NCI-H748 (cell line): ENCODE results near the gene HSD3B7.

ENCODE experiments used
- DNase-seq: peaks from one replicate; lab custom pipeline; 2025; ENCODE audit not compliant: unreplicated experiment; lab: John Stamatoyannopoulos, UW

HSD3B7 gene

GRCh38 chr16:30982548-30983288 is 2.3 kb upstream of the HSD3B7 start:
- DNase-seq = no peak

DNA sequence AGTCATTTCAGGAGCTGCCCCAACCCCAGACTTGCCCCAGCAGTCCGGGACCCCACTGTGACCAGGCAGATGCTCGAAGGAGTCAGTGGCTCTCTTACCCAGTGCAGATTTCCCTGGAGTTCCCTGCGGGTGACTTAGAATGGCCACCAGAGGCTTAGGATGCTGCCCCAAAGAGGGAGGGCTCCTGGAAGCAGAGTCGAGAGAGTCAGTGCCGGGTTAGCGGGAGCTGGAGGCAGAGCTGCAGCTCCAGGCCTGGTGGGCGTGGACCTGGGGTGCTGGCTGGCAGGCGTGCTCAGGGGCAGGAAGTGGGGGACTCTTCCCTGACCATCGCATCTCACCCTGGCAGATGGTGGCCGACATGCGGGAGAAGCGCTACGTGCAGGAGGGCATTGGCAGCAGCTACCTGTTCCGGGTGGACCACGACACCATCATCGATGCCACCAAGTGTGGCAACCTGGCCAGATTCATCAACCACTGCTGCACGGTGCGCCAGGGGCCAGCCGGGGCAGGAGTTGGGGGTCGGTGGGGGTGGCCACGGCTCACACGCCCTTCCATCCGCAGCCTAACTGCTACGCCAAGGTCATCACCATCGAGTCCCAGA is 1.6 kb upstream of the HSD3B7 start:
- no peak for DNase-seq

DNA sequence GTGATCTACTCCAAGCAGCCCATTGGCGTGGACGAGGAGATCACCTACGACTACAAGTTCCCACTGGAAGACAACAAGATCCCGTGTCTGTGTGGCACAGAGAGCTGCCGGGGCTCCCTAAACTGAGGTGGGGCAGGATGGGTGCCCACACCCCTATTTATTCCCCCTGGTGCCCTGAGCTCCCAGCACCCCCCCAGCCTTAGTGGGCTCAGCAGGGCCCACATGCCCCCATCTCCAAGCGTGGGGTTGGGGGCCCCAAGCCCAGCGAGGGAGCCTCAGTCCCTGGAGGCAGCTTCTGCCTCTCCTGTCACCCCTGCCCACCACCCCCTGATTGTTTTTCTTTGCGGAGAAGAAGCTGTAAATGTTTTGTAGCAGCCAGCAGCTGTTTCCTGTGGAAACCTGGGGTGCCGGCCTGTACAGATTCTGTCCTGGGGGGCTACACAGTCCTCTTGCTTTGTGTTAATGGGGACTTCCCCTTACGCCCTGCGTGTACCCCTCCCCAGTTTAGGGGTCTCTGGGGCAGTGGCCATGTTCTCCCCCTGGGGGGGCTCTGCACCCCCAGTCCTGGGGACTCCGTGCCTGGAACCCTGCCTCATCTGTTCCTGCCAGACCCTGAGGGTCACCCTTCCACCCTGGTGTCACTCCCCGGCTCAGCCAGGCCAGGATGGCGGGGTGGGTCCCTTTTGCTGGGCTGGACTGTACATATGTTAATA is 953 bp upstream of the HSD3B7 start:
- no peak for DNase-seq

DNA sequence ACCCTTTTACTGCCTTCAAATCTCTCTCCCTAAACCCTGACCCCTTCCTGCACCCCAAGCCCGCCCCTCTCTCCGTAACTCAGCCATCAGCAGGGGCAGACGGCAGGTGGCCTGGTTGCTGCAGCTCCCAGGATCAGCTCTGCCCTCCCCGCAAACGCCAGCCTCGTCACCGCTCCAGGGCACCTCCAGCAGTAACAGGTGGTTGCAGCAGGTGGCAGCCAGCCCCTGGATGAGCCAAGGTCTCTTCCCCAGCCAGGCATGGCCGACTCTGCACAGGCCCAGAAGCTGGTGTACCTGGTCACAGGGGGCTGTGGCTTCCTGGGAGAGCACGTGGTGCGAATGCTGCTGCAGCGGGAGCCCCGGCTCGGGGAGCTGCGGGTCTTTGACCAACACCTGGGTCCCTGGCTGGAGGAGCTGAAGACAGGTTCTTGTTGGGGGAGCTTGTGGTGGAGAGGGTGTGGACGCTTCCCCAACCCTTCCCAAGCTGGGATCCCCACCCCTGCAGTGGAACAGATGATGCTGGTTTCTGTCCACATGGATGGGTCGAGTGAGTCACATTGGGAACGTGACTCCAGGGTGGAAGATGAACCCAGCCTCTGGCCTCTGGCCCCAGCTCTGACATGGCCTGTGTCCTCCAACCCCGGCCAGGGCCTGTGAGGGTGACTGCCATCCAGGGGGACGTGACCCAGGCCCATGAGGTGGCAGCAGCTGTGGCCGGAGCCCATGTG is 558 bp downstream of the HSD3B7 start:
- DNase-seq = peak; percentile 43

GRCh38 chr16:30986129-30986991 is 1.4 kb downstream of the HSD3B7 start:
- DNase-seq = no peak

DNA sequence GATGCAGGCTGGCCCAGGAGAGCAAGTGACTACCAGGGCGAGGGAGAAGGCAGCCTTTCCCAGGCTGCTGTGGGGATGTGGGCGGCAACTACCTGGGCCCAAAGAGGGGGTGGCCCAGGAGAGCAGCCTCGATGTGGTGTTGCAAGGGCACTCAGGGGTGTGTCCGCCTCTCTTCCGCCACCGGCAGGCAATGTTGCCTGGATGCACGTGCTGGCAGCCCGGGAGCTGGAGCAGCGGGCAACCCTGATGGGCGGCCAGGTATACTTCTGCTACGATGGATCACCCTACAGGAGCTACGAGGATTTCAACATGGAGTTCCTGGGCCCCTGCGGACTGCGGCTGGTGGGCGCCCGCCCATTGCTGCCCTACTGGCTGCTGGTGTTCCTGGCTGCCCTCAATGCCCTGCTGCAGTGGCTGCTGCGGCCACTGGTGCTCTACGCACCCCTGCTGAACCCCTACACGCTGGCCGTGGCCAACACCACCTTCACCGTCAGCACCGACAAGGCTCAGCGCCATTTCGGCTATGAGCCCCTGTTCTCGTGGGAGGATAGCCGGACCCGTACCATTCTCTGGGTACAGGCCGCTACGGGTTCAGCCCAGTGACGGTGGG is 2.7 kb downstream of the HSD3B7 start:
- no peak for DNase-seq

DNA sequence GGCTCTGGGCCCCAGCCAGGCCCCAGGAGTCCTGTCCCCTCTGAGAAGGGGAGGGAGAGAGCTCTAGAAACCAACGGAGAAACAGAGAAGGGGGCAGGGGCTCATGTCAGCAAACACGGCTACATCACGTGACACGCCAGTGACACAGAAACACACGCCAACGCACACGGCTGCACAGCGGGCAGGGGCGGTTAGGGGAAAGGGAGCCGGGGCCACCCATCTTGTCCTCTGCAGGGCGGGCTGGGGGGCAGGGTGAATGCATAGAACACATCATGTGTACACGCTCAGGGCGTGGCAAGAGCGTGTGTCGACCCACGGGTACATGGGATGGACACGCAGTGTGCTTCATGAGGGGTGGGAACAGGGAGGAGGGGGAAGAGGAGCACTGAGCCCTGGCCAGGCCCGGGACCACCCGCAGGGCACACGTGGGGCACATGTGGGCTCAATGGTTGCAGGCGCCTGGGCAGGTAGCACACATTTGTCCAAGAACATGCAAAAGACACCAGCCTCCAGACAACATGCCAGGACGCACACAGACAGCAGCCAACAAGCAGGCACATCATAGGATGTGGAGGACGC is 4.6 kb downstream of the HSD3B7 start:
- no peak for DNase-seq

DNA sequence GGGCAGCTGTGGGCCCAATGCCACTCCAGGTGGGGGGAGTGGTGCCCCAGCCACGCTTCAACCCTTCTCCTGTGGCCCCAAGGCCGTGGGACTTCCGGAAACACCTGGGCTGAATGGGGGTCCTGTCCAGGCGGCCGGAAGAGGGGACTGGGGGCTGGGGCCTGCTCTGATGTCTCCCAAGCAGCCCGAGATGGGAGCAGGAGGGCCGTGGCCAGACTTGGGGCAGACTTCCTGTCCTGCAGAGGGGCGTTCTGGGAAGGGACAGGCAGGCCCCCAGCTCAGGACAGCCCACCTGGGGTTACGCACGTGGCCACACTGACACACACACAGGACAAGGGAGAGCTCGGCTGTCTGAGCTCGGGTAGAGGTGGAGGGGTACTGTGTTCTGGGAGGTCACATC is 5.1 kb downstream of the HSD3B7 start:
- DNase-seq = no peak

GRCh38 chr16:30991052-30991451 is 6.0 kb downstream of the HSD3B7 start:
- no peak for DNase-seq

DNA sequence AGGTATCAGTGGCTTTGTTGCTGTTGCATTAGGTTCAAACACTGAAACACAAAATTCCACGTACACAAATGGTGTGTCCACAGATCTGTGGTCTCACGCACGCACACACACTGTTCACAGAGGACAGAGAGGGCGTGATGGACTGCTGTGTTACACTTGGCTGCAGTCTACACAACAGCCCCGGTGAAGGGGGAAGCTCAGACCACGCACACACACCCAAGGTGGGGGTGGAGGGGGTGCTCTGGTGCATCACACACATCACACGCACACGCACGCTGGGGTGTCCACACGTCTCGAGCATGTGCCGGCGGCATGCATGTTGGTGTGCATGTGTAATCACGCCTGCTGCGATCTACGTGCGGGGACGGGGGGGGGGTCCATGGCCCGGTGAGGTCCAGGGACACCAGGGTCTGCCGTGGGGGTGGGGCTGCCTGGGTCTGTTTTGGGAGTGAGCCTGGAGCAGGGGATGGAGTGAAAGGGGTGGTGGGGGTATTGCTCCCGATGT is 7.3 kb downstream of the HSD3B7 start:
- no peak for DNase-seq

DNA sequence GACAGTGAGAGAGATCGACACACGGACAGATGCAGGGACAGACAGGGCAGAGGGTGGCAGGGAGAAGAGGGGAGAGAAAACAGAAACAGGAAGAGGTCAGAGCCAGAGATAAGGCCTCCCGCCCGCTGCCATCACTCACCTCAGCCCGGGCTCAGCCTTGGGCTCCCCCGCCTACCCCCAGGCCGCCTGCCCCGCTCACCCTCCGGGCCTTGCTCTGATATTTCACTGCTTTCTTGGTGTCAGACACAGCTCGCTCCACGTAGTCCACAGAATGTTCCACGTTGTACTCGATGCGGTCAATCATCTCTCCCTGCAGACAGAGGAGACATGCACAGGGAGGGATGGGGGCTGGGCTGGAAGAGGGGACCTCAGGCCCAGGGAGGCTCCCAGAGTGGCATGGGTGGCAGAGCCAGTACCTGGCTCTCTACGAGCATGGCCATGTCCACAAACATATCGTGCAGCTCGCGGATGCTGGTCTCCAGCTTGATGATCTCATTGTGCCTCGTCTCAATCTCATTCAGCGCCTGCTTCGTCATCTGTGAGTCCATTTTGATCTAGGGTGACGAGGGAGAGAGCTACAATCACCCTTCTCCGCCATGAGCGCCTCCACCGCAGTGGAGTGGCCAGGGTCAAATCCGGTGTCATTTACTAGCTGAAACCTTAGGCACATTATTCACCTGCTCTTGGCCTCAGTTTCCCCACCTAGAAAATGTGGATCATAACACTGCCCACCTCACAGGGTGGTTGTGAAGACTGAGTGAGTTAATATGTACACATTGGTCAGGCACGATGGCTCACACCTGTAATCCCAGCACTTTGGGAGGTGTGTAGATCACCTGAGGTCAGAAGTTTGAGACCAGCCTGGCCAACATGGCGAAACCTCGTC is 8.2 kb downstream of the HSD3B7 start:
- DNase-seq = no peak

GRCh38 chr16:30995927-30996323 is 10.9 kb downstream of the HSD3B7 start:
- no peak for DNase-seq

DNA sequence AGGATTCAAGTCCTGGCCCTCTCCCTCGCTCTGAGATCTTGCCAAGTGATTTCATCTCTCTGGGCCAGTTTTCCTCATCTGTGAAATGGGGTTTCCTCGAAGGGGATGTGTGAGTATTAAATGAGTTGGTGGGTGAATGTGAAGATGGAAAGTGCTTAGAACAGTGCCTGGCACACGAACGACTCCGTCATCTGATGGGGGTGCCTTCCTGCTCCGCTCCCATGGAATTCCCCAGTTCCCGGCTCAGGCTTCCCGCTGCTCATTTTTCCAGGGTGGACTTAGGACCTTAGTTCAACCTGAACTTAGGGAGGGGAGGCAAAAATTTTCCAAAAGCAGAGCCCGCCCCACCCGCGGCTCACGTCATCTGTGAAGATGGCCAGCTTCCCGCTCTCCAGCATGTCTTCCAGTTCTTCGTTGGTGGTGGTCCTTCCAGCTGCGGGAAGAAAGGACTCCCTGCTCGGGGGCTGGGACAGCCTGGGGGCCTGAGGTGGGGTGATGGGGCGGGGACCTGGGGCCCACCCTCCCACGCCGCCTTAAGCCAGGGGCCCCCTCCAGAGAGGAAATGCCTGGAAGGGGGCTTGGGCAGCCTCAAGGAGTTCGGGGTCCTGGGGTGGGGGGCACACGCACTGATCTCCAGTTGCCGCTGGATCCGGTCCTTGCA is 11.4 kb downstream of the HSD3B7 start:
- no peak for DNase-seq

DNA sequence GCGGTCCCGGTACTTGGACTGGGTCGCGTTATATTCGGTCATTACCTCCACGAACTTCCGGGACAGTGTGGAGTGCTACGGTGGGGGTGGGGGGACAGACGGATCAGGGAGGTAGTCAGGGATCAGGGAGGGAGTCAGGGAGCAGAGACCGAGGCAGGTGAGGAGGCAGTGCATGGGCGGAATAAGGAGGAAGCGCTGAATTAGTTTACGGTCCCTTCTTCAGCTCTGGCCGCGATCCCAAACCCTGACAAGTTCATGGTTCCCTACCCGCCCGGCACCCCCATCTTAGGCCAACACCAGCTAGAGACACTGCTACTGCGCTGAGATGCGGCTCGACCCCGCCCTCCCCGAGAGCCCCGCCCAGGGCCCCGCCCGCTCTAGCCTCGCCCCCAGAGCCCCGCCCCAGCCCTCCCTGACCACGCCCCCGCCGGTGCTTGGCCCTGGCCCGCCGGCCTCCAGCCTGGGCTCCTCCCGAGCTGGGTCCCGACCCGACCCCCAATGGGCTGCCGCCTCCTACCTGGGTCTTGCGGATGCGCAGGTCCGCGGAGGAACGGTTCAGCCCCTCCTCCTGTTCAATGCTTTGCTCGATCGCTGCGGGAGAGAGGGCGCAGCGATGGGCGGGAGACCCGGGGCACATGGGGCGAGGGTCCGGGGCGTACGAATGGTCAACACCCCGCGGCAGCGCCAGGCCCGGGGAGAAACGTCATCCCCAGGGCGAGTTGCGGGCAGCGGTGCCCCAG is 12.1 kb downstream of the HSD3B7 start:
- DNase-seq = peak; percentile 54

DNA sequence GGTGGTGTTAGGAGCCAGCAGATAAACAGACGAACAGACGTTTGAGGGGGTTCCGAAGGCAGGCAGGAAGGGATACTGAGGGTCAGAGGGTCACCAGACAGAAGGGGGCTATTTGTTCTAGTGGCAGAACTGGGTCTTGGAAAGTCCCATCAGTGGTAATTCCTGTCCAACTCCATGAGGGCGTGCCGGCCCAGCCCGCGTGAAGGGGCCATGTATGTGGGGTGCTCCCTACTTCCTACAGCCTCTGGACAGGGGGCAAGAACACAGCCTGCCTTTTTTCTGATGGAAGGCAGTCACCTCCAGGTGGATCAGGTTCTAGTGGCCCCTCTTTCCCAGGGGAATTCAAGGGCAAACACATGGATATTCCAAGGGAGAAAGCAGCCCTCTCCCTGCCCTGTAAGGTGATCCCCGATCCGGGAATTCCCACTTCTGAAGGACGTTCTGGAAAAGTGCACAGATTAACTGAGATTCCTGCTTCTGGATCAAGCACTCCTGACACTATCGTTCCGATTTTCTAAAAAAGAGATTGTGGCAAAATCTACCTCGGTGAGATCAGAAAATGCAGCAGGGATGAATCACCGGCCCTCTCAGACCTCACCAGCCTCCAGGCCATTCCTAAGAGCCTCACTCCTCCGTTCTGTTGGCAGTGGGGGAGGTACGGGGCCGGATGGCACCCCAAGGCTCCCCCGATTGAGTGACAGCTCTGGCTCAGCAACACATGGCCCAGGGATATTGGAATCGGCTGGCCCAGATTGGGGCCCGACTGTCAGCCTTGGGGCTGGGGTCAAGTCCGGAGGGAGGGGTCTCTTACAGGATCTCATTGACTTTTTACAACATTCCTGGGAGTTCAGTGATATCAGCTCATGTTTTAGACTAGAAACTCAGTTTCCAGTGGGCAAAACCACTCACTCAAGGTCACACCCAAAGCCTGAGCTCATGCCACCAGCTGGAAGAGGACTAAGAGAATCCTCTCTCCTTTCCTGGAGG is 13.0 kb downstream of the HSD3B7 start:
- no peak for DNase-seq
